Measurements from ENCODE around the gene DMD.
"Not testable (repeated sequence)": the region's sequence is repeated elsewhere in the genome, so short reads cannot be mapped to it uniquely, and the experiment has no call there.

The DMD gene

GRCh38 chrX:31932320-31932719 lies 1279.0 kb downstream of the DMD start:
- DNase-seq (ENCODE audit: low spot score); H3K27me3 Mint-ChIP-seq (ENCODE audit: low read depth); H3K36me3 Mint-ChIP-seq (ENCODE audit: low read depth); H3K9me3 Mint-ChIP-seq; H3K27ac Mint-ChIP-seq; H3K4me3 Mint-ChIP-seq; H3K4me1 Mint-ChIP-seq (ENCODE audit: low read depth): not testable (repeated sequence)

GRCh38 chrX:31931225-31931624 lies 1280.1 kb downstream of the DMD start:
- Mint-ChIP-seq H3K9me3 (peaks cover 3% of the 10 kb centered on the region), H3K36me3 (ENCODE audit: low read depth) (no peaks in the 10 kb centered on the region), H3K4me3 (no peak overlapping the region), H3K27ac (no peak overlapping the region), H3K27me3 (ENCODE audit: low read depth) (no peaks in the 10 kb centered on the region), H3K4me1 (ENCODE audit: low read depth) (no peaks in the 10 kb centered on the region)
- DNase-seq (ENCODE audit: low spot score) = no peak

GRCh38 chrX:31929366-31929765 lies 1282.0 kb downstream of the DMD start:
- H3K9me3 Mint-ChIP-seq = peaks cover 7% of the 10 kb centered on the region
- no peaks in the 10 kb centered on the region for H3K4me1 Mint-ChIP-seq (ENCODE audit: low read depth)
- no peak overlapping the region for H3K27ac Mint-ChIP-seq
- no peaks in the 10 kb centered on the region for H3K36me3 Mint-ChIP-seq (ENCODE audit: low read depth)
- no peak overlapping the region for H3K4me3 Mint-ChIP-seq
- no peaks in the 10 kb centered on the region for H3K27me3 Mint-ChIP-seq (ENCODE audit: low read depth)
- DNase-seq (ENCODE audit: low spot score) = no peak

GRCh38 chrX:31921236-31921635 lies 1290.1 kb downstream of the DMD start:
- H3K9me3 Mint-ChIP-seq = peaks cover 8% of the 10 kb centered on the region
- no peak overlapping the region for H3K4me3 Mint-ChIP-seq
- no peaks in the 10 kb centered on the region for H3K4me1 Mint-ChIP-seq (ENCODE audit: low read depth)
- H3K36me3 Mint-ChIP-seq (ENCODE audit: low read depth) = no peaks in the 10 kb centered on the region
- DNase-seq (ENCODE audit: low spot score) = no peak
- no peak overlapping the region for H3K27ac Mint-ChIP-seq
- no peaks in the 10 kb centered on the region for H3K27me3 Mint-ChIP-seq (ENCODE audit: low read depth)

- H3K9me3 Mint-ChIP-seq = peaks cover 13% of the 10 kb centered on the region
- H3K4me3 Mint-ChIP-seq = no peak overlapping the region
- no peaks in the 10 kb centered on the region for H3K27me3 Mint-ChIP-seq (ENCODE audit: low read depth)
- DNase-seq (ENCODE audit: low spot score) = no peak
- H3K4me1 Mint-ChIP-seq (ENCODE audit: low read depth) = no peaks in the 10 kb centered on the region
- H3K36me3 Mint-ChIP-seq (ENCODE audit: low read depth) = no peaks in the 10 kb centered on the region
- no peak overlapping the region for H3K27ac Mint-ChIP-seq
Observed at GRCh38 chrX:31909850-31910572, 1301.3 kb downstream of the DMD start.

GRCh38 chrX:31894152-31894551 lies 1317.2 kb downstream of the DMD start:
- no peak for DNase-seq (ENCODE audit: low spot score)
- Mint-ChIP-seq H3K27me3 (ENCODE audit: low read depth) (no peaks in the 10 kb centered on the region), H3K27ac (no peak overlapping the region), H3K4me3 (no peak overlapping the region), H3K9me3 (no peaks in the 10 kb centered on the region), H3K4me1 (ENCODE audit: low read depth) (no peaks in the 10 kb centered on the region), H3K36me3 (ENCODE audit: low read depth) (no peaks in the 10 kb centered on the region)

GRCh38 chrX:31893525-31893924 lies 1317.8 kb downstream of the DMD start:
- no peak overlapping the region for H3K27ac Mint-ChIP-seq
- no peaks in the 10 kb centered on the region for H3K36me3 Mint-ChIP-seq (ENCODE audit: low read depth)

GRCh38 chrX:31889088-31889487 lies 1322.3 kb downstream of the DMD start:
- H3K27me3 Mint-ChIP-seq (ENCODE audit: low read depth) = no peaks in the 10 kb centered on the region
- no peaks in the 10 kb centered on the region for H3K36me3 Mint-ChIP-seq (ENCODE audit: low read depth)
- H3K4me1 Mint-ChIP-seq (ENCODE audit: low read depth) = no peaks in the 10 kb centered on the region
- H3K4me3 Mint-ChIP-seq = no peak overlapping the region
- H3K9me3 Mint-ChIP-seq = peaks cover 4% of the 10 kb centered on the region
- DNase-seq (ENCODE audit: low spot score) = no peak
- no peak overlapping the region for H3K27ac Mint-ChIP-seq

More at GRCh38 chrX:31893525-31893924, 1317.8 kb downstream of the DMD start:
- no peak for DNase-seq (ENCODE audit: low spot score)
- H3K4me3 Mint-ChIP-seq = no peak overlapping the region
- H3K27me3 Mint-ChIP-seq (ENCODE audit: low read depth) = no peaks in the 10 kb centered on the region
- no peaks in the 10 kb centered on the region for H3K9me3 Mint-ChIP-seq
- no peaks in the 10 kb centered on the region for H3K4me1 Mint-ChIP-seq (ENCODE audit: low read depth)

- no peak for DNase-seq (ENCODE audit: low spot score)
- Mint-ChIP-seq H3K27me3 (ENCODE audit: low read depth) (no peaks in the 10 kb centered on the region), H3K27ac (no peak overlapping the region), H3K4me3 (no peak overlapping the region), H3K4me1 (ENCODE audit: low read depth) (no peaks in the 10 kb centered on the region), H3K9me3 (peaks cover 4% of the 10 kb centered on the region), H3K36me3 (ENCODE audit: low read depth) (no peaks in the 10 kb centered on the region)
Observed at GRCh38 chrX:31884535-31884934, 1326.8 kb downstream of the DMD start.

GRCh38 chrX:31872007-31872406 lies 1339.3 kb downstream of the DMD start:
- Mint-ChIP-seq H3K4me3 (no peak overlapping the region), H3K27ac (no peak overlapping the region), H3K27me3 (ENCODE audit: low read depth) (no peaks in the 10 kb centered on the region), H3K36me3 (ENCODE audit: low read depth) (no peaks in the 10 kb centered on the region), H3K4me1 (ENCODE audit: low read depth) (no peaks in the 10 kb centered on the region), H3K9me3 (no peaks in the 10 kb centered on the region)
- no peak for DNase-seq (ENCODE audit: low spot score)

- no peaks in the 10 kb centered on the region for H3K4me1 Mint-ChIP-seq (ENCODE audit: low read depth)
Observed at GRCh38 chrX:31870267-31870666, 1341.1 kb downstream of the DMD start.

GRCh38 chrX:31860686-31861085 lies 1350.7 kb downstream of the DMD start:
- DNase-seq (ENCODE audit: low spot score) = no peak
- Mint-ChIP-seq H3K27ac (no peak overlapping the region), H3K9me3 (no peaks in the 10 kb centered on the region), H3K36me3 (ENCODE audit: low read depth) (no peaks in the 10 kb centered on the region), H3K27me3 (ENCODE audit: low read depth) (no peaks in the 10 kb centered on the region), H3K4me1 (ENCODE audit: low read depth) (no peaks in the 10 kb centered on the region), H3K4me3 (no peak overlapping the region)

More at GRCh38 chrX:31870267-31870666, 1341.1 kb downstream of the DMD start:
- no peak overlapping the region for H3K27ac Mint-ChIP-seq
- no peaks in the 10 kb centered on the region for H3K36me3 Mint-ChIP-seq (ENCODE audit: low read depth)
- no peak for DNase-seq (ENCODE audit: low spot score)
- H3K9me3 Mint-ChIP-seq = no peaks in the 10 kb centered on the region
- no peak overlapping the region for H3K4me3 Mint-ChIP-seq
- no peaks in the 10 kb centered on the region for H3K27me3 Mint-ChIP-seq (ENCODE audit: low read depth)

- H3K27ac Mint-ChIP-seq = no peak overlapping the region
- H3K36me3 Mint-ChIP-seq (ENCODE audit: low read depth) = no peaks in the 10 kb centered on the region
- H3K4me3 Mint-ChIP-seq = no peak overlapping the region
- no peak for DNase-seq (ENCODE audit: low spot score)
- no peaks in the 10 kb centered on the region for H3K27me3 Mint-ChIP-seq (ENCODE audit: low read depth)
- no peaks in the 10 kb centered on the region for H3K4me1 Mint-ChIP-seq (ENCODE audit: low read depth)
- H3K9me3 Mint-ChIP-seq = no peaks in the 10 kb centered on the region
Observed at GRCh38 chrX:31858915-31859314, 1352.4 kb downstream of the DMD start.

GRCh38 chrX:31854716-31855115 lies 1356.6 kb downstream of the DMD start:
- H3K9me3 Mint-ChIP-seq = peaks cover 5% of the 10 kb centered on the region
- no peaks in the 10 kb centered on the region for H3K27me3 Mint-ChIP-seq (ENCODE audit: low read depth)
- H3K4me3 Mint-ChIP-seq = no peak overlapping the region
- no peak for DNase-seq (ENCODE audit: low spot score)
- H3K27ac Mint-ChIP-seq = no peak overlapping the region
- no peaks in the 10 kb centered on the region for H3K36me3 Mint-ChIP-seq (ENCODE audit: low read depth)
- no peaks in the 10 kb centered on the region for H3K4me1 Mint-ChIP-seq (ENCODE audit: low read depth)

GRCh38 chrX:31851761-31852160 lies 1359.6 kb downstream of the DMD start:
- no peak overlapping the region for H3K27ac Mint-ChIP-seq
- peaks cover 5% of the 10 kb centered on the region for H3K9me3 Mint-ChIP-seq
- no peak overlapping the region for H3K4me3 Mint-ChIP-seq
- no peaks in the 10 kb centered on the region for H3K27me3 Mint-ChIP-seq (ENCODE audit: low read depth)
- H3K36me3 Mint-ChIP-seq (ENCODE audit: low read depth) = no peaks in the 10 kb centered on the region
- no peak for DNase-seq (ENCODE audit: low spot score)
- no peaks in the 10 kb centered on the region for H3K4me1 Mint-ChIP-seq (ENCODE audit: low read depth)

All from T-helper 2 cell treated with Interferon-gamma antibody and Interleukin-4, amounts not matched to agents 5 μg/mL and 100 μg/mL, for 36 hours (primary cell).